GM12892 (cell line): Measurements from ENCODE around the gene RNF17.

Source experiments
- DNase-seq: peaks from one replicate; pipeline ENCODE4 v3.0.0; 2011; ENCODE audit not compliant: insufficient read length
- FAIRE-seq: peaks from 2 replicates; lab custom pipeline; 2011; peaks lifted over from hg19 to GRCh38; lab: Jason Lieb, UNC
- POLR2A ChIP-seq: IDR thresholded peaks from 2 replicates; pipeline ENCODE4 v1.6.1; 2011; ENCODE audit warnings: low read depth, low read length, control low read depth
- POLR2AphosphoS5 ChIP-seq: IDR thresholded peaks from 2 replicates; pipeline ENCODE4 v1.6.1; 2011; ENCODE audit warnings: low read depth, low read length, control low read depth
- TAF1 ChIP-seq: IDR thresholded peaks from 2 replicates; pipeline ENCODE4 v1.6.1; 2011; ENCODE audit warnings: low read depth, mild to moderate bottlenecking, control low read depth, low read length, borderline replicate concordance

RNF17 gene

GRCh38 chr13:24910502-24911132, 146.6 kb downstream of the RNF17 start:
- FAIRE-seq (no peak), DNase-seq (no peak)
- TF ChIP-seq POLR2A (no peak), POLR2AphosphoS5 (no peak), TAF1 (no peak)

GRCh38 chr13:24911133-24911908, 147.4 kb downstream of the RNF17 start:
- no peak for DNase-seq
- TF ChIP-seq TAF1 (no peak), POLR2AphosphoS5 (no peak), POLR2A (no peak)
- FAIRE-seq = no peak

- DNase-seq (no peak), FAIRE-seq (no peak)
- no peak for TF ChIP-seq POLR2A
Observed at GRCh38 chr13:24916464-24916863, 152.5 kb downstream of the RNF17 start.

GRCh38 chr13:24921003-24921402, 157.0 kb downstream of the RNF17 start:
- FAIRE-seq (no peak), DNase-seq (no peak)
- TF ChIP-seq POLR2AphosphoS5 (no peak), POLR2A (no peak), TAF1 (no peak)

- no peak for DNase-seq
- no peak for FAIRE-seq
- no peak for TF ChIP-seq POLR2A
- TF ChIP-seq TAF1 = no peak
- no peak for TF ChIP-seq POLR2AphosphoS5
Observed at GRCh38 chr13:24921881-24922280, 157.9 kb downstream of the RNF17 start.

- DNase-seq (no peak), FAIRE-seq (no peak)
- TF ChIP-seq POLR2A (no peak), POLR2AphosphoS5 (no peak), TAF1 (no peak)
Observed at GRCh38 chr13:24922387-24922744, 158.4 kb downstream of the RNF17 start.

- TF ChIP-seq POLR2A (peak; percentile 81), TAF1 (peak; percentile 75; the same call in 1 of the 2 replicates), POLR2AphosphoS5 (peak; percentile 86)
- FAIRE-seq = peak; percentile 99
- peak; percentile 74 for DNase-seq
Observed at GRCh38 chr13:24922745-24923591, 159.0 kb downstream of the RNF17 start.

GRCh38 chr13:24925318-24926231, 161.6 kb downstream of the RNF17 start:
- DNase-seq = no peak
- TF ChIP-seq TAF1 = no peak
- no peak for TF ChIP-seq POLR2A
- no peak for TF ChIP-seq POLR2AphosphoS5
- FAIRE-seq = no peak

GRCh38 chr13:24927810-24928404, 163.9 kb downstream of the RNF17 start:
- FAIRE-seq (no peak), DNase-seq (no peak)

GRCh38 chr13:24929196-24929595, 165.2 kb downstream of the RNF17 start:
- no peak for TF ChIP-seq TAF1
- no peak for TF ChIP-seq POLR2A
- TF ChIP-seq POLR2AphosphoS5 = no peak
- DNase-seq = no peak
- FAIRE-seq = no peak

More at GRCh38 chr13:24927810-24928404, 163.9 kb downstream of the RNF17 start:
- no peak for TF ChIP-seq POLR2AphosphoS5
- TF ChIP-seq POLR2A = no peak
- no peak for TF ChIP-seq TAF1
